ENCODE results near the gene SLC4A1. TPM values are rescaled to one million over a fixed set of nuclear protein-coding genes. Genes with fewer than 3 reads are reported as not detected.

Gene SLC4A1
- total RNA-seq, 4 donors from 2014 or later, result 2.4 TPM; not detected in 3

- no peak for TF ChIP-seq CTCF (IDR thresholded peaks at IDR 0.05)
- TF ChIP-seq POLR2A (IDR thresholded peaks at IDR 0.05), result no peak
- DNase-seq (ENCODE audit: low spot score in 2 of 2), result no peak
- intact Hi-C loops (cut with DNase I; ENCODE audit: low total_unique reads), result no loop called here
- no peak overlapping the region for H3K4me3 ChIP-seq (ENCODE audit: low read depth, poor library complexity, severe bottlenecking)
- 23 to 55% methylated on average over 5 of the region's 5 CpGs for WGBS, 2 donors
Measured at GRCh38 chr17:44309472-44309871, 41.5 kb upstream of the SLC4A1 start.

GRCh38 chr17:44308865-44309264, 40.9 kb upstream of the SLC4A1 start:
- no peak for DNase-seq (ENCODE audit: low spot score in 2 of 2)
- no peak overlapping the region for H3K4me3 ChIP-seq (ENCODE audit: low read depth, poor library complexity, severe bottlenecking)
- TF ChIP-seq CTCF (IDR thresholded peaks at IDR 0.05) (no peak), POLR2A (IDR thresholded peaks at IDR 0.05) (no peak)
- WGBS, 2 donors, result 1 to 5% methylated on average over 15 of the region's 15 CpGs
- intact Hi-C loops (cut with DNase I; ENCODE audit: low total_unique reads), result no loop called here

- TF ChIP-seq CTCF (IDR thresholded peaks at IDR 0.05), result no peak
- no peak for TF ChIP-seq POLR2A (IDR thresholded peaks at IDR 0.05)
- intact Hi-C loops (cut with DNase I; ENCODE audit: low total_unique reads), result no loop called here
- H3K4me3 ChIP-seq (ENCODE audit: low read depth, poor library complexity, severe bottlenecking), result no peak within 1 kb of the TSS
- peak; percentile 58 to 96 for DNase-seq (ENCODE audit: low spot score in 2 of 2)
- 0 to 2% methylated on average over 23 to 24 of the region's 39 CpGs for WGBS, 2 donors
Measured at GRCh38 chr17:44308320-44308818, 40.4 kb upstream of the SLC4A1 start, which contains the start of gene RUNDC3A. TSS of gene RUNDC3A (plus strand) at chr17:44308601. CDS start at chr17:44308833, 232 bp downstream.

GRCh38 chr17:44307387-44308186, 39.7 kb upstream of the SLC4A1 start:
- no peak overlapping the region for H3K4me3 ChIP-seq (ENCODE audit: low read depth, poor library complexity, severe bottlenecking)
- 0 to 9% methylated on average over 14 to 23 of the region's 26 CpGs for WGBS, 2 donors
- no peak for DNase-seq (ENCODE audit: low spot score in 2 of 2)
- intact Hi-C loops (cut with DNase I; ENCODE audit: low total_unique reads), result no loop called here
- no peak for TF ChIP-seq POLR2A (IDR thresholded peaks at IDR 0.05)
- TF ChIP-seq CTCF (IDR thresholded peaks at IDR 0.05), result no peak

GRCh38 chr17:44304651-44305050, 36.7 kb upstream of the SLC4A1 start:
- no peak for TF ChIP-seq CTCF (IDR thresholded peaks at IDR 0.05)
- intact Hi-C loops (cut with DNase I; ENCODE audit: low total_unique reads), result no loop called here
- H3K4me3 ChIP-seq (ENCODE audit: low read depth, poor library complexity, severe bottlenecking), result no peak overlapping the region
- DNase-seq (ENCODE audit: low spot score in 2 of 2), result no peak
